HepG2 (cell line): Measurements from ENCODE around the gene MSH3. TPM values are rescaled to one million over a fixed set of nuclear protein-coding genes. Genes with fewer than 3 reads are reported as not detected.
A peak's percentile ranks its signal among the peaks of the same experiment; 100 is the strongest.

Source experiments
- ATAC-seq: fragments of 200-7000 bp; cut with Tn5 transposase; 3 replicates; pipeline ENCODE4 v1.9.1; 2020; ENCODE audit warnings: mild to moderate bottlenecking, moderate library complexity
- BruUV-seq: library from RNA; stranded (reverse); fragments of 400-500 nt; replicated peaks from 2 replicates; lab custom pipeline; 2021; lab: Mats Ljungman, UMichigan
- CTCF ChIA-PET: fragments of 300-600 bp; formaldehyde crosslinking; extraction: SDS; loops from one replicate; lab custom pipeline; 2021; ENCODE audit warnings: low total read pairs, inconsistent platforms, low intra/inter-chr PET ratio; lab: Yijun Ruan, JAX
- POLR2A ChIA-PET: fragments of 350-600 bp; sonication (Branson Sonifier 250); formaldehyde crosslinking; loops from one replicate; lab custom pipeline; 2020; ENCODE audit warnings: antibody characterized with exemption, inconsistent platforms; lab: Yijun Ruan, JAX
- DNase-seq: peaks from one replicate; pipeline ENCODE4 v3.0.0-alpha.2; 2015; ENCODE audit warnings: low spot score
- FAIRE-seq: peaks from 3 replicates; lab custom pipeline; 2011; peaks lifted over from hg19 to GRCh38; lab: Jason Lieb, UNC
- H2AFZ ChIP-seq: one replicate; pipeline ENCODE4 v1.6.1; 2011; ENCODE audit warnings: low read length, inconsistent platforms
- H3K27ac ChIP-seq: fragments of 300-600 bp; 3 replicates; pipeline ENCODE4 v1.8.0; 2011; ENCODE audit warnings: mixed run types, mild to moderate bottlenecking, mixed read lengths, low read length, inconsistent platforms; ENCODE audit not compliant: insufficient read depth; ENCODE audit errors: extremely low read length
- H3K27me3 ChIP-seq, 2 experiments: fragments of 200-600 bp in 1 of 2; 2 replicates in 1 of 2; 3 replicates in 1 of 2; pipeline versions ENCODE4 v1.6.0 to v1.8.0; 2011; ENCODE audit warnings: low read length in 2 of 2, mild to moderate bottlenecking in 2 of 2, moderate library complexity in 2 of 2, inconsistent platforms in 1 of 2; ENCODE audit not compliant: insufficient read depth in 2 of 2, control insufficient read depth in 1 of 2
- H3K36me3 ChIP-seq, 2 experiments: fragments of 200-600 bp in 1 of 2; replicated peaks in 1 of 2; 2 replicates in 1 of 2; 3 replicates in 1 of 2; pipeline versions ENCODE4 v1.5.1 to v1.8.0; 2011; ENCODE audit warnings: low read length in 2 of 2, inconsistent platforms in 1 of 2; ENCODE audit not compliant: insufficient read depth in 2 of 2, control insufficient read depth in 1 of 2
- H3K4me1 ChIP-seq: 2 replicates; pipeline ENCODE4 v1.5.1; 2012; ENCODE audit warnings: low read length, inconsistent platforms; ENCODE audit not compliant: insufficient read depth
- H3K4me2 ChIP-seq: 2 replicates; pipeline ENCODE4 v1.6.0; 2011; ENCODE audit warnings: low read depth, low read length, inconsistent platforms
- H3K4me3 ChIP-seq, 3 experiments: fragments of 200-600 bp in 1 of 3; sonication (generic), shearing (Covaris generic) in 1 of 3; replicated peaks in 1 of 3; 2 replicates each; pipeline ENCODE4 v1.5.1; 2011 to 2016; ENCODE audit warnings: low read length in 3 of 3, inconsistent platforms in 2 of 3, low read depth in 2 of 3, mild to moderate bottlenecking in 2 of 3, control low read depth in 1 of 3, mixed read lengths in 1 of 3; ENCODE audit not compliant: insufficient read depth in 1 of 3
- H3K79me2 ChIP-seq: one replicate; pipeline ENCODE4 v1.6.1; 2011; ENCODE audit warnings: low read length, inconsistent platforms; ENCODE audit not compliant: insufficient read depth
- H3K9ac ChIP-seq: 2 replicates; pipeline ENCODE4 v1.6.0; 2011; ENCODE audit warnings: mild to moderate bottlenecking, low read depth, low read length, inconsistent platforms; ENCODE audit not compliant: insufficient read depth
- H3K9me3 ChIP-seq: 2 replicates; pipeline ENCODE4 v1.5.1; 2012; ENCODE audit warnings: mild to moderate bottlenecking, low read length
- H4K20me1 ChIP-seq: 2 replicates; pipeline ENCODE4 v1.6.0; 2011; ENCODE audit warnings: inconsistent platforms, mild to moderate bottlenecking, low read length, moderate library complexity; ENCODE audit not compliant: insufficient read depth
- AHR ChIP-seq: IDR thresholded peaks from 2 replicates; pipeline ENCODE4 v1.6.1; 2018; ENCODE audit warnings: missing genetic modification reagents, missing compliant biosample characterization
- ATM ChIP-seq: fragments of 450-650 bp; IDR thresholded peaks from 2 replicates; pipeline ENCODE4 v1.7.1; 2017; ENCODE audit warnings: mild to moderate bottlenecking, borderline replicate concordance
- CAMTA2 ChIP-seq: sonication (generic); formaldehyde crosslinking; IDR thresholded peaks from 2 replicates; pipeline ENCODE4 v1.4.0; 2020; ENCODE audit warnings: mild to moderate bottlenecking, missing genetic modification reagents, borderline replicate concordance
- FOXM1 ChIP-seq: sonication (generic); formaldehyde crosslinking; IDR thresholded peaks from 2 replicates; pipeline ENCODE4 v1.5.0; 2020; ENCODE audit warnings: missing genetic modification reagents
- MAFF ChIP-seq: IDR thresholded peaks from 2 replicates; pipeline ENCODE4 v1.6.1; 2011; ENCODE audit warnings: low read depth, low read length, improper control_type of control experiment
- MAFK ChIP-seq, 2 experiments: IDR thresholded peaks in 1 of 2; conservative IDR thresholded peaks in 1 of 2; 2 replicates each; pipeline ENCODE4 v1.6.1; 2011; ENCODE audit warnings: improper control_type of control experiment in 2 of 2, low read length in 2 of 2
- MNT ChIP-seq: fragments of 450-650 bp; IDR thresholded peaks from 2 replicates; pipeline ENCODE4 v1.6.1; 2016
- MXD1 ChIP-seq: sonication (generic); formaldehyde crosslinking; IDR thresholded peaks from 2 replicates; pipeline ENCODE4 v1.4.0; 2020; ENCODE audit warnings: mild to moderate bottlenecking, missing genetic modification reagents
- REPIN1 ChIP-seq: sonication (generic); formaldehyde crosslinking; IDR thresholded peaks from 2 replicates; pipeline ENCODE4 v1.8.0; 2022; ENCODE audit warnings: missing genetic modification reagents, low read depth, mild to moderate bottlenecking, borderline replicate concordance
- TSC22D2 ChIP-seq: sonication (generic); formaldehyde crosslinking; IDR thresholded peaks from 2 replicates; pipeline ENCODE4 v1.5.1; 2020; ENCODE audit warnings: missing genetic modification reagents, mild to moderate bottlenecking, borderline replicate concordance
- ZNF235 ChIP-seq: sonication (generic); formaldehyde crosslinking; IDR thresholded peaks from 2 replicates; pipeline ENCODE4 v1.8.1; 2023; ENCODE audit warnings: mild to moderate bottlenecking, missing genetic modification reagents, borderline replicate concordance
- ZNF292 ChIP-seq: sonication (generic); formaldehyde crosslinking; IDR thresholded peaks from 2 replicates; pipeline ENCODE4 v1.8.1; 2022; ENCODE audit warnings: mild to moderate bottlenecking, low read depth, missing genetic modification reagents, borderline replicate concordance
- ZNF431 ChIP-seq: sonication (generic); formaldehyde crosslinking; IDR thresholded peaks from 2 replicates; pipeline ENCODE4 v1.9.0; 2022; ENCODE audit warnings: missing genetic modification reagents, low read depth, mild to moderate bottlenecking, borderline replicate concordance
- ZNF564 ChIP-seq: sonication (generic); formaldehyde crosslinking; IDR thresholded peaks from 2 replicates; pipeline ENCODE4 v1.8.1; 2023; ENCODE audit warnings: mild to moderate bottlenecking, missing genetic modification reagents
- ZNF713 ChIP-seq: sonication (generic); formaldehyde crosslinking; IDR thresholded peaks from 2 replicates; pipeline ENCODE4 v1.4.0; 2020; ENCODE audit warnings: mild to moderate bottlenecking, missing genetic modification reagents
- ZNF781 ChIP-seq: sonication (generic); formaldehyde crosslinking; IDR thresholded peaks from 2 replicates; pipeline ENCODE4 v1.5.1; 2020; ENCODE audit warnings: borderline replicate concordance, mild to moderate bottlenecking, missing genetic modification reagents; ENCODE audit errors: not compliant biosample characterization
- WGBS: methylation state at CpG from one replicate; pipeline ENCODE4 v1.1.6; 2017; ENCODE audit warnings: low lambda C conversion rate; 5-methylcytosine and 5-hydroxymethylcytosine counted together
- in situ Hi-C: cut with HindIII; loops from 2 replicates; pipeline ENCODE4 v1.10.0; 2017; ENCODE audit warnings: low pct_unique_long_range_greater_than_20kb; ENCODE audit not compliant: extremely low pct_ligation_motif_present
- intact Hi-C: fragments of 100-400 bp; cut with micrococcal nuclease; formaldehyde crosslinking; loops from one replicate; pipeline ENCODE4 v1.10.0; 2022; ENCODE audit not compliant: unreplicated experiment
- polyA plus RNA-seq, 8 experiments: library from polyadenylated mRNA; depleted of rRNA in 3 of 8; stranded (reverse) in 7 of 8; unstranded in 1 of 8; fragments of >200 nt; fragmentation: Illumina TruSeq in 4 of 8; extraction: Trizol in 4 of 8; gene quantifications; 2 replicates each; pipeline versions ENCODE4 v1.2.1 to v1.2.3, GENCODE V29; 2011 to 2016; ENCODE audit warnings: low read depth in 4 of 8, missing spikeins in 1 of 8, mixed read lengths in 1 of 8; ENCODE audit not compliant: insufficient read depth in 1 of 8
- total RNA-seq, 5 experiments: library from RNA; depleted of rRNA; stranded (reverse); fragments of >200 nt; fragmentation: Illumina TruSeq; extraction: Trizol; gene quantifications; 2 replicates each; pipeline ENCODE4 v1.2.3, GENCODE V29; 2016; ENCODE audit warnings: low read depth in 1 of 5
- TF ChIP-seq, protein P1 (sequence below): sonication (generic); formaldehyde crosslinking; IDR thresholded peaks from 2 replicates; pipeline ENCODE4 v1.4.0; 2020; ENCODE audit warnings: mild to moderate bottlenecking, missing genetic modification reagents, borderline replicate concordance

MSH3 gene
- total and polyA plus RNA-seq, 2 of the 13 experiments (the other 11 are each of a cell fraction or from before 2014, with no cell fraction given): 4.0 to 16.4 TPM

GRCh38 chr5:80714570-80715298, 60.3 kb downstream of the MSH3 start (continued):
- TF ChIP-seq AHR (CRISPR knock-in tag) (no peak), ZNF564 (CRISPR knock-in tag) (no peak), ZNF292 (CRISPR knock-in tag) (no peak)

DNA sequence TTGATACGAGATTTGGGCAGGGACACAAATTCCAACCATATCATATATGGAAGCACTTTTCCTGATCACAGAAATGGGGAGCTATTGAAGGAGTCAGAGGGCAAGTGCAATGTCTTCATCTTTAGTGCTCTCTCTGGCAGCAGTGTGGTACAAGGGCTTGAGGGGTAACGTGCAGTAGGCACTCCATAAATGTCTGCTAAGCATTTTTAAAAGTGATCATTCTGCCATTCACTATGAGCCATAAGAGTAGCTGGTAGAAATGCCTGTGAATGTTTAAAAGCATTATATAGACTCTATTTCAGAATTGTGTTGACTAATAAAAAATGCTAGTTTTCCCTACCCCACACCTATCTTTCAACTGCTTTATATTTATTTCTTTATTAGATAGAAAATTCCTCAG, 61.4 kb downstream of the MSH3 start:
- in situ Hi-C loops (loop anchor here (25.0 kb wide), 1 partner anchor 471 kb away; no protein-coding TSS in a partner anchor), intact Hi-C loops (loop anchor here (10.0 kb wide), 1 partner anchor 479 kb away; no protein-coding TSS in a partner anchor)
- H3K9me3 ChIP-seq: peaks cover 17% of the 10 kb centered on the region
- no peak for DNase-seq
- no peaks in the 10 kb centered on the region for H4K20me1 ChIP-seq
- peaks cover 2 to 10% of the 10 kb centered on the region in 2 experiments for H3K36me3 ChIP-seq
- H3K4me1 ChIP-seq: peaks cover 31% of the 10 kb centered on the region
- ChIA-PET CTCF (no interaction called here), POLR2A (no interaction called here)
- H3K9ac ChIP-seq: no peak overlapping the region
- no peak overlapping the region for H3K4me3 ChIP-seq
- no TSS peak for BruUV-seq
- WGBS: 96% methylated on average over 2 of the region's 2 CpGs
- no peak for ATAC-seq
- H3K4me2 ChIP-seq: no peak overlapping the region
- no peaks in the 10 kb centered on the region for H3K27me3 ChIP-seq
- no peaks in the 10 kb centered on the region for H3K79me2 ChIP-seq
- no peak overlapping the region for H2AFZ ChIP-seq
- H3K27ac ChIP-seq: no peak overlapping the region
- no peak for FAIRE-seq
- no peak for TF ChIP-seq ATM
- TF ChIP-seq FOXM1 (CRISPR knock-in tag): no peak
- TF ChIP-seq ZNF781 (CRISPR knock-in tag): no peak
- no peak for TF ChIP-seq ZNF713 (CRISPR knock-in tag)
- peak; percentile 49 to 71; a peak in 3 of 4 replicates for TF ChIP-seq MAFK (conservative IDR thresholded peaks at IDR 0.05 in 1 of 2, IDR thresholded peaks at IDR 0.05 in 1 of 2; ENCODE audit: low read length in 2 of 2)
- no peak for TF ChIP-seq ZNF235 (CRISPR knock-in tag)
- no peak for TF ChIP-seq TSC22D2 (CRISPR knock-in tag)
- peak; percentile 53; the same call in 1 of the 2 replicates for TF ChIP-seq MAFF
- no peak for TF ChIP-seq MNT
- TF ChIP-seq MXD1 (CRISPR knock-in tag): no peak
- TF ChIP-seq, protein P1, sequence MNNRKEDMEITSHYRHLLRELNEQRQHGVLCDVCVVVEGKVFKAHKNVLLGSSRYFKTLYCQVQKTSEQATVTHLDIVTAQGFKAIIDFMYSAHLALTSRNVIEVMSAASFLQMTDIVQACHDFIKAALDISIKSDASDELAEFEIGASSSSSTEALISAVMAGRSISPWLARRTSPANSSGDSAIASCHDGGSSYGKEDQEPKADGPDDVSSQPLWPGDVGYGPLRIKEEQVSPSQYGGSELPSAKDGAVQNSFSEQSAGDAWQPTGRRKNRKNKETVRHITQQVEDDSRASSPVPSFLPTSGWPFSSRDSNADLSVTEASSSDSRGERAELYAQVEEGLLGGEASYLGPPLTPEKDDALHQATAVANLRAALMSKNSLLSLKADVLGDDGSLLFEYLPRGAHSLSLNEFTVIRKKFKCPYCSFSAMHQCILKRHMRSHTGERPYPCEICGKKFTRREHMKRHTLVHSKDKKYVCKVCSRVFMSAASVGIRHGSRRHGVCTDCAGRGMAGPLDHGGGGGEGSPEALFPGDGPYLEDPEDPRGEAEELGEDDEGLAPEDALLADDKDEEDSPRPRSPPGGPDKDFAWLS (CRISPR knock-in tag): no peak
- no peak for TF ChIP-seq ZNF431 (CRISPR knock-in tag)
- TF ChIP-seq REPIN1 (CRISPR knock-in tag): no peak
- no peak for TF ChIP-seq CAMTA2
